Measurements from ENCODE around the gene GPR63.

Gene GPR63

DNA sequence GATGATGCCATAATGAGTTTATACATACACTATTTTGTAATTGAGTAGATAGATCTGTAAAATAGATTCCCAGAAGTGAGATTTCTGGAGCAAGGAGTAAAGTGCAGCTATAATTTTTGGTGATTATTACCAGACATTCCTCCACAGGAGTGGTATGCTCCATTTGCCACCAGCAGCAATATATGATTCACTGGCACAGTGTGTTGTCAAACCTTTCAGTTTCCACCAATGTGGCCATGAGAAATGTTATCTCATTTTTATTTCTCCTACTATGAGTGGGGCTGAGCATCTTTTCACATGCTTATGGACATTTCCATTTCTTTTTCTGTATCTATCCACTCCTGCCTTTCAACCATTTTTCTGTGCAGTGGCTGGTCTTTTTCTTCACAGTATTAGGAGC is 70.5 kb downstream of the GPR63 start:
- FAIRE-seq (no peak), DNase-seq (ENCODE audit: extremely low spot score, insufficient read length, low read depth) (no peak)

DNA sequence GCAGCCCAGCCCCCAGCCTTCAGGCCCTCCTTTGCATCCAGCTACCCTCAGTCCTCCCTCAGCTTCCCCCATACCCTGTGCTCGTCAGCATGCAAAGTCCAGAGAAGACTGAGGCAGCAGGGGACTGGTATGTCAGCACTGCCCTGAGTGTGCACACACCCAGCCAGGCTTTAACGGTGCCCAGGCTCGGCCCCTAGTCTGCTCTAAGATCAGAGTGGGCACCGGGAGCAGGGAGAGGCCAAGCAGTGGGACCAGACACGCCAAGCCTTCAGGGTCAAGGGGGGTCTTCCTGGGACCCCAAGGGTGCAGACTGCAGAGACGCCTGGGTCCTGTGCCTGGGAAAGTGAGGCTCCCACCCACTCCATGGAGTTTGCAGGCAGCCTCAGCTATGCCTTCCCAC is 74.7 kb downstream of the GPR63 start:
- DNase-seq (ENCODE audit: extremely low spot score, insufficient read length, low read depth) (no peak), FAIRE-seq (no peak)

DNA sequence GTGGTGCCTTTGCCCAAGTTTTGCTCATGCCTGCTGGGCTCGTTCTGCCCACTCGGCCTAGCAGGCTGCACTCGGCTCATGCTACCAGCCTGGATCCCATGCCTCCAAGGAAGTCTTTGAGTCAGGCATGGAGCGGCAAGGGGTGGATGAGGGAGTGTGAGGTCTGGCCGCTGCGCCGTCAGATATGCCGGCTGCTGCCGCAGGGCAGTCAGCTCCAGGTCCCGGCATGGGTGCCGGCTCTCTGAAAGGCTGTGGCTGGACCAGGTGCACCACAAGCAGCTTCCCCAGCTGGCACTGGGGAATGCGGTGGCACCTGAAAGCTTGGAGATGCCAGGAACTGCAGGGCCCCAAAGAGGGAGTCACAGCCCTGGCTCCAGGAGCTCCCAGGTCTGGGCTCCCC is 75.5 kb downstream of the GPR63 start:
- DNase-seq (ENCODE audit: extremely low spot score, insufficient read length, low read depth) (no peak), FAIRE-seq (no peak)

DNA sequence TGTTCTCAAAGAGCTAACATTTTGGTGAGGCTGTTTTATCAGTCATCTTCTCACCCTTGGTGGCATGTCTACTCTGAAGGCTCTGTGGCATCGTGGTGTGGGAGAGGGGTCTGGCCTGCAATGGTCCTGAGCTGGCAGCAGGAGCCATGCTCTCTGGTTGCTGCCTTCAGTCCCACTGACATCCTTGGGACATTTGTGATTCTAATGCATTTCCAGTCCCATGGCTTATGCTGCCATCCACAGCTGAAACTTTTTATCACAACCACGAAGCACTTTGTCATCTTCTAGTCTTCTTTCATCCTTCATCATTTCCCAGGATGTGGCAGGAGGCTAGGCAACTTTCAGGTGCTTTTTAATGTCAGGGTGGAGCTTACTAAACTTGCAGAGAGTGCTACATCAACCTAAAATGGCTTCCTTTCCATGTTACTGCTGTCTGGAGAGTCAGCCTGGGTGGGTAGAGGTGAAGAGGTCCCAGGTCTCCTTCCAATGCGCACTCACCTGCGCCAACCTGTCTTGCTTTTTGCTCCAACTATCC is 77.1 kb downstream of the GPR63 start:
- DNase-seq (ENCODE audit: extremely low spot score, insufficient read length, low read depth): no peak
- no peak for FAIRE-seq

DNA sequence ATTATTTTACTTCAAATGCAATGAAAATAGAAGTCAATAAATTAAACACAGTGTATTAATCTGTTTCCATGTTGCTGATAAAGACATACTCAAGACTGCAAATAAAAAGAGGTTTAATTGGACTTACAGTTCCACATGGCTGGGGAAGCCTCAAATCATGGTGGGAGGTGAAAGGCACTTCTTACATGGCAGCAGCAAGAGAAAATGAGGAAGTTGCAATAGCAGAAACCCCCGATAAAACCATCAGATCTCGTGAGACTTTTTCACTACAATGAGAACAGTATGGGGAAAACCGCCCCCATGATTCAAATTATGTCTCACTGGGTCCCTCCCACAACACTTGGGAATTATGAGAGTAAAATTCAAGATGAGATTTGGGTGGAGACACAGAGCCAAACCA is 82.2 kb downstream of the GPR63 start:
- FAIRE-seq (peak; percentile 51), DNase-seq (ENCODE audit: extremely low spot score, insufficient read length, low read depth) (no peak)

DNA sequence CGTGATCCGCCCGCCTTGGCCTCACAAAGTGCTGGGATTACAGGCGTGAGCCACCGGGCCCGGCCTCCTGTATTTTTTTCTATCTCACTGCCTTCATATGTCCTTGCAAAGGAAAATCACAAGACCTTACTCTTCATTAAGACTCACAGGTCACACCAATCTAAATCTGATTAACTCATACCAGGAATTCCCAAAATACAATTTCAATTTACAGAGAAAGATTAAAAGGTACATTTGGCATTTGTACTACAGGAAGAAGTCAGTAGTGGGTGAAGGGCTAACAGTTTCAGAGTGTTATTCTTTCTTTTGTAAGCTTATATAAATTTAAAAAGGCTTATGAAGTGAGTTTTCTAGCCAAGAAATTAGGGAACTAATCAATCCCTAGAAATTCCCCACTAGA is 87.4 kb downstream of the GPR63 start:
- FAIRE-seq: no peak
- DNase-seq (ENCODE audit: extremely low spot score, insufficient read length, low read depth): no peak

Measured in GM18507 (cell line).